SK-N-SH treated with all-trans-retinoic acid at 6 μM for 48 hours (cell line): Measurements from ENCODE around the gene CEBPA.

Experiments
- ARNTL ChIP-seq: fragments of 450-650 bp; formaldehyde crosslinking; IDR thresholded peaks from 2 replicates; pipeline ENCODE4 v1.5.0; 2020; ENCODE audit warnings: low read depth, mild to moderate bottlenecking, moderate library complexity, borderline replicate concordance
- BACH2 ChIP-seq: fragments of 250-450 bp; sonication (Bioruptor Pico); IDR thresholded peaks from 2 replicates; pipeline ENCODE4 v1.9.0; 2021; ENCODE audit warnings: mild to moderate bottlenecking, borderline replicate concordance
- CREB5 ChIP-seq: fragments of 250-450 bp; sonication (Bioruptor Pico); IDR thresholded peaks from 2 replicates; pipeline ENCODE4 v1.5.1; 2020; ENCODE audit warnings: low read depth, mild to moderate bottlenecking, moderate library complexity
- CSDC2 ChIP-seq: fragments of 250-450 bp; sonication (Bioruptor Pico); IDR thresholded peaks from 2 replicates; pipeline ENCODE4 v1.5.0; 2020; ENCODE audit warnings: mild to moderate bottlenecking, moderate library complexity
- RARB ChIP-seq: fragments of 250-450 bp; sonication (Bioruptor Pico); IDR thresholded peaks from 2 replicates; pipeline ENCODE4 v1.8.0; 2021; ENCODE audit warnings: mild to moderate bottlenecking, moderate library complexity
- SNAI2 ChIP-seq: fragments of 250-450 bp; sonication (Bioruptor Pico); IDR thresholded peaks from 2 replicates; pipeline ENCODE4 v1.5.0; 2020; ENCODE audit warnings: mild to moderate bottlenecking, moderate library complexity
- ZC3H10 ChIP-seq: fragments of 250-450 bp; sonication (Bioruptor Pico); IDR thresholded peaks from 2 replicates; pipeline ENCODE4 v1.5.1; 2021; ENCODE audit warnings: mild to moderate bottlenecking, moderate library complexity
- ZNF70 ChIP-seq: fragments of 450-650 bp; formaldehyde crosslinking; IDR thresholded peaks from 2 replicates; pipeline ENCODE4 v1.5.0; 2020; ENCODE audit warnings: mild to moderate bottlenecking, moderate library complexity

DNA sequence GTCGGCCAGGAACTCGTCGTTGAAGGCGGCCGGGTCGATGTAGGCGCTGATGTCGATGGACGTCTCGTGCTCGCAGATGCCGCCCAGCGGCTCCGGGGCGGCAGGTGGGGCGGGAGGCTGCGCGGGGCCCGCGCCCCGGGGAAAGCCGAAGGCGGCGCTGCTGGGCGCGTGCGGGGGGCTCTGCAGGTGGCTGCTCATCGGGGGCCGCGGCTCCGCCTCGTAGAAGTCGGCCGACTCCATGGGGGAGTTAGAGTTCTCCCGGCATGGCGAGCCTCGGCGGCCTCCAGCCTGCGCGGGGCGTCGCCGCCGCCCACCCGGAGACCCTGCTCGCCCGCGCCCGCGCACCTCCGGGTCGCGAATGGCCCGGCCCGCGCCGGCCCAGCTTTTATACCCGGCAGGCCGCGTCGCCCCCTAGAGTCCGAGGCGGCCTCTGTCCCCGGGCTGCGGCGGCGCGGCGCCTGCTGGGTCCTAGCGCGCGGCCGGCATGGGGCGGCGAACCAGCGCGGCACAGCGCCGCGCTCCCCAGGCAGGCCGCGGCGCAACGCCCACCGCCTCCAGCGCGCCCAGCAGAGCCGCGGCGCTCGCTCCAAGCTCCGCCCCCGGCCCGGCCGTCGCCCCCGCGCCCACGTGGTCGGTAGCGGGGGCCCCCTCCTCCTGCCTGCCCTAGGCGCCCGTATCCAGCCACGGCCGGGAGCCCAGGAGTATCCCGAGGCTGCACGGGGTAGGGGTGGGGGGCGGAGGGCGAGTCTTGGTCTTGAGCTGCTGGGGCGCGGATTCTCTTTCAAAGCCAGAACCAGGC, at the start of gene CEBPA:
- TF ChIP-seq CSDC2 (CRISPR knock-in tag) (no peak), RARB (CRISPR knock-in tag) (no peak), ZC3H10 (CRISPR knock-in tag) (no peak), CREB5 (CRISPR knock-in tag) (no peak), BACH2 (CRISPR knock-in tag) (no peak), ZNF70 (no peak), ARNTL (CRISPR knock-in tag) (no peak), SNAI2 (CRISPR knock-in tag) (no peak)
